Colonic mucosa (tissue), 4 donors: ENCODE data around the gene METTL15. TPM values are rescaled to one million over a fixed set of nuclear protein-coding genes. Genes with fewer than 3 reads are reported as not detected.

ENCODE experiments used
- DNase-seq: peaks from one replicate; pipeline ENCODE4 v3.0.0-alpha.2; 2020
- H3K27ac ChIP-seq: fragments of 200-600 bp; one replicate; pipeline ENCODE4 v1.8.0; 2021
- H3K27me3 ChIP-seq: fragments of 200-600 bp; one replicate; pipeline ENCODE4 v1.8.0; 2021
- H3K36me3 ChIP-seq: fragments of 200-600 bp; one replicate; pipeline ENCODE4 v1.8.0; 2021
- H3K4me1 ChIP-seq: fragments of 200-600 bp; one replicate; pipeline ENCODE4 v1.8.0; 2021; ENCODE audit warnings: mild to moderate bottlenecking
- H3K4me3 ChIP-seq: fragments of 200-600 bp; one replicate; pipeline ENCODE4 v1.8.0; 2021
- H3K9ac ChIP-seq, 2 donors: one replicate each; pipeline ENCODE4 v1.7.0; 2013; ENCODE audit warnings: control low read depth in 2 of 2, low read depth in 2 of 2, low read length in 2 of 2
- H3K9me3 ChIP-seq: fragments of 200-600 bp; one replicate; pipeline ENCODE4 v1.8.0; 2021
- intact Hi-C: fragments of 100-400 bp; cut with DNase I; formaldehyde crosslinking; loops from one replicate; pipeline ENCODE4 v1.14.1; 2022
- total RNA-seq, 2 donors: library from RNA; stranded (reverse); fragmentation: NEBNext Ultra II Directional in 1 of 2; extraction: Animal tissue kit (Norgen Biotek cat#: 25700) in 1 of 2; gene quantifications; one replicate each; pipeline ENCODE4 v1.2.1, GENCODE V29; 2021
- TF ChIP-seq, protein P1 (sequence below): fragments of 200-600 bp; IDR thresholded peaks from one replicate; pipeline ENCODE4 v1.8.0; 2022; ENCODE audit warnings: antibody characterized with exemption, mild to moderate bottlenecking
- donor health status: healthy.
- donor health status: DM: no; HTN: no; CAD: no.
- donor health status: DM: no; HTN: no; CAD: no.

Gene METTL15
- total RNA-seq, 2 donors from 2014 or later, result 16.5 to 22.1 TPM

DNA sequence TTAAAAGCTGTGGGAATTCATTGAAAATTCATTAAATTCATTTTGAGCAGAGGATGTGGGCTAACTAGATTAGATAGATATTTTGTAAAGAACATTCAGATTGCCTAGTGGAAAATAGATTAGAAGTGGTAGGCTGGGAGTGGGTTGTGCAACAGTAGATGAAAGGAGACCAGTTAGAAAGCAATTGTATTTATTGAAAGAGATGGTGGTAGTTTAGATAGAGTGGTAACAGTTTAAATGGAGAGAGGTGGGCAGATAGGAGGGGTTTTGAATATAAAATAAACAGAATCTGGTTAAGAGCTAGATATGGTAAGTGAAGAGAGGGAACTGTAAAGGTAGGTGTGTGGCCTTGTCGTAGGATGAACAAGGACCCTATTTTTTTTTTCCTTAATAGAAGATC lies 34.5 kb downstream of the METTL15 start:
- Histone ChIP-seq H3K9ac (no peak overlapping the region), H3K4me3 (no peak overlapping the region), H3K27me3 (no peaks in the 10 kb centered on the region), H3K27ac (no peak overlapping the region), H3K36me3 (no peaks in the 10 kb centered on the region), H3K4me1 (no peaks in the 10 kb centered on the region), H3K9me3 (no peaks in the 10 kb centered on the region)
- intact Hi-C loops, result no loop called here
- no peak for DNase-seq
- TF ChIP-seq, protein P1, sequence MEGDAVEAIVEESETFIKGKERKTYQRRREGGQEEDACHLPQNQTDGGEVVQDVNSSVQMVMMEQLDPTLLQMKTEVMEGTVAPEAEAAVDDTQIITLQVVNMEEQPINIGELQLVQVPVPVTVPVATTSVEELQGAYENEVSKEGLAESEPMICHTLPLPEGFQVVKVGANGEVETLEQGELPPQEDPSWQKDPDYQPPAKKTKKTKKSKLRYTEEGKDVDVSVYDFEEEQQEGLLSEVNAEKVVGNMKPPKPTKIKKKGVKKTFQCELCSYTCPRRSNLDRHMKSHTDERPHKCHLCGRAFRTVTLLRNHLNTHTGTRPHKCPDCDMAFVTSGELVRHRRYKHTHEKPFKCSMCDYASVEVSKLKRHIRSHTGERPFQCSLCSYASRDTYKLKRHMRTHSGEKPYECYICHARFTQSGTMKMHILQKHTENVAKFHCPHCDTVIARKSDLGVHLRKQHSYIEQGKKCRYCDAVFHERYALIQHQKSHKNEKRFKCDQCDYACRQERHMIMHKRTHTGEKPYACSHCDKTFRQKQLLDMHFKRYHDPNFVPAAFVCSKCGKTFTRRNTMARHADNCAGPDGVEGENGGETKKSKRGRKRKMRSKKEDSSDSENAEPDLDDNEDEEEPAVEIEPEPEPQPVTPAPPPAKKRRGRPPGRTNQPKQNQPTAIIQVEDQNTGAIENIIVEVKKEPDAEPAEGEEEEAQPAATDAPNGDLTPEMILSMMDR, result no peak

DNA sequence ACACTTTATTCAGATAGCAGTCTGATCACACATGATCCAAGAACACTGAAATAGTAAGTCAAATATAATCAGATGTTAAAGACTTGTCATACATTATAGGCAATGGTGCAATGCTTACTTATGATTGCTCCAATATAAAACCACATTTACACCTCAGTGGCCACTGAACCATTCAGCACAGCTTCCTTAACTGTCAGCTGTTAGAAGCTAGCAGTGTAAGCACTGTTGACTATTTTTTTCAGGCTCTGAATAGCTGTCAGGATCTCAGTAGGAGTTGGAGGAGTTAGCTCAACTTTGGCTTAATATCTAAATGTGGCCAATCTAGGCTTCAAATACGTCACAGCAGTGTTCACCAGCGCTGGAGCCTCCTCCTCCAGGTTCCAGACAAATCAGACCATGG lies 36.6 kb downstream of the METTL15 start:
- no peaks in the 10 kb centered on the region for H3K9me3 ChIP-seq
- H3K36me3 ChIP-seq, result no peaks in the 10 kb centered on the region
- H3K27ac ChIP-seq, result no peak overlapping the region
- TF ChIP-seq, protein P1, result no peak
- H3K4me1 ChIP-seq, result no peaks in the 10 kb centered on the region
- H3K27me3 ChIP-seq, result no peaks in the 10 kb centered on the region
- intact Hi-C loops, result no loop called here
- no peak overlapping the region for H3K4me3 ChIP-seq
- no peak for DNase-seq
- H3K9ac ChIP-seq, result no peak overlapping the region

DNA sequence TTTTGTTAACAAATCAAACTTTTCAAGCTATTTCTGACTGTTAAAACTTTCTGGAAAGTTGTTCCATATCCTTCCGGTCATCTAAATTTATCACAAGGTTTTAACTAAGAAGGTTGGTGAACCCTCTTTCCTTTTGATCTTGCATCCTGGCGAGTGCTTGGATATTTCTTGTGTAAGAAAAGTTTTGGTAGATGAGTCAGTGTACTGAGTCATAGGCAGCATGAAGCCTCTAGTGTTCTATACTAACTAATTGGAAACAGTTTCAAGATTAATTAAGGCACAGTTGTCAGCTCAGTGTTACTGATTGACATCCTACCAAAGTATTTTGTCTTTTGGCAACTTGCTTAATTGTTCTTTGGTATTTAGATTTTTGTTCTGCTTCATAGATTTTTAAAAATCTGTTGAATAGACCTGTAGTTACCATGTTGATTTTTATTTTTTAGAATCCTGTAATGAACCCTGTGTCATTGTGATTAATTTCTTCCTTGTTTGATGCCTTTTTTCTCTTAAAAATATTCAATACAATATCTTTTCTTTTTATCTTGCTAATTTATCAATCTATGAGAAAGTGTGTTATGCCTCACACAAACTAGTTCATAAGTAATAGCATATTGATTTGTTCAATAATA lies 38.0 kb downstream of the METTL15 start:
- Histone ChIP-seq H3K4me1 (no peaks in the 10 kb centered on the region), H3K27ac (no peak overlapping the region), H3K9ac (no peak overlapping the region), H3K27me3 (no peaks in the 10 kb centered on the region), H3K9me3 (no peaks in the 10 kb centered on the region), H3K4me3 (no peak overlapping the region), H3K36me3 (no peaks in the 10 kb centered on the region)
- intact Hi-C loops, result no loop called here
- no peak for DNase-seq
- TF ChIP-seq, protein P1, result no peak

DNA sequence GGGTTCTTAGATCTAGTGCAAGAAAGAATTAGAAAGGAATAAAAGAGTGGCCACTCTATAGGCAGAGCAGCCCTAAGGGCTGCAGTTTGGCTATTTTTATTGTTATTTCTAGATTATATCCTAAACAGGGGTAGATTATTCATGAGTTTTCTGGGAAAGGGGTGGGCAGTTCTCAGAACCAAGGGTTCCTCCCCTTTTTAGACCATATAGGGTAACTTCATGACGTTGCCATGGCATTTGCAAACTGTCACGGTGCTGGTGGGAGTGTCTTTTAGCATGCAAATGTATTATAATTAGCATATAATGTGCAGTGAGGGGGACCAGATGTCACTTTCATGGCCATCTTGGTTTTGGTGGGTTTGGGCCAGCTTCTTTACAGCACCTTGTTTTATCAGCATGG lies 44.6 kb downstream of the METTL15 start:
- intact Hi-C loops, result no loop called here
- no peak overlapping the region for H3K9ac ChIP-seq
- H3K9me3 ChIP-seq, result no peaks in the 10 kb centered on the region
- no peaks in the 10 kb centered on the region for H3K36me3 ChIP-seq
- no peak overlapping the region for H3K27ac ChIP-seq
- no peak for DNase-seq
- no peaks in the 10 kb centered on the region for H3K4me1 ChIP-seq
- TF ChIP-seq, protein P1, result no peak
- no peaks in the 10 kb centered on the region for H3K27me3 ChIP-seq
- no peak overlapping the region for H3K4me3 ChIP-seq

DNA sequence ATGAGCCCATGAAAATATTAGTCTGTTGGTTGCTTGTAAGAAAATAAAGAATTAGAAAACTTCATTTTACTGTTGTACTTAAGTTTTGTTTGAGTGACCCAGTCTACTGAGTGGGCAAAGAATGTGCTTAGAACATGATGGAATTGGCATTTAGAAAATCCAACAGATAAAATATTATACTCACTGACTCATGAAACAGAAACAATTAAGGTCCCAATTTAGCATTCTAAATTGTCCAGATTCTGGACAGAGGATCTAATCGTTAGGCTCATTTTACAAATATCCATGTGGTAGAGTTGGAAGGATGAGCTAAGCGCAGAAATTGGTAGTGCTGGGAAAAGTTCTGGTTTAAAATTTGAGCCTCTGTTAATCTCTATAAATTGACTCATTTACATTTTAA lies 45.4 kb downstream of the METTL15 start:
- TF ChIP-seq, protein P1, result no peak
- DNase-seq, result no peak
- no peak overlapping the region for H3K9ac ChIP-seq

More for the DNA sequence above, 45.4 kb downstream of the METTL15 start:
- Histone ChIP-seq H3K36me3 (no peaks in the 10 kb centered on the region), H3K4me3 (no peak overlapping the region), H3K27ac (no peak overlapping the region), H3K4me1 (no peaks in the 10 kb centered on the region), H3K9me3 (no peaks in the 10 kb centered on the region), H3K27me3 (no peaks in the 10 kb centered on the region)
- intact Hi-C loops, result no loop called here
